HCT116 (cell line): ENCODE measurements around the gene CD19. TPM values are rescaled to one million over a fixed set of nuclear protein-coding genes. Genes with fewer than 3 reads are reported as not detected.

Experiments used
- ATAC-seq: fragments of 200-7000 bp; cut with Tn5 transposase; 2 replicates; pipeline ENCODE4 v1.9.1; 2020; ENCODE audit warnings: mild to moderate bottlenecking, moderate library complexity
- BruUV-seq: library from RNA; stranded (reverse); fragments of 400-500 nt; replicated peaks from 2 replicates; lab custom pipeline; 2021; lab: Mats Ljungman, UMichigan
- CTCF ChIA-PET: fragments of 300-600 bp; sonication (Branson Sonifier 250); formaldehyde crosslinking; loops from one replicate; lab custom pipeline; 2021; ENCODE audit warnings: antibody characterized with exemption; lab: Charles Lee
- POLR2A ChIA-PET: fragments of 300-600, 350-600 bp; sonication (Branson Sonifier 250); formaldehyde crosslinking; loops from one replicate; lab custom pipeline; 2021; ENCODE audit warnings: antibody characterized with exemption; lab: Charles Lee
- RAD21 ChIA-PET, 2 experiments: fragments of 300-600 bp; sonication (Branson Sonifier 250); formaldehyde crosslinking; loops; one replicate each; lab custom pipeline; 2023; ENCODE audit warnings: low total read pairs in 2 of 2; ENCODE audit not compliant: uncharacterized antibody in 2 of 2, unreplicated experiment in 2 of 2, low non-redundant PET in 1 of 2; lab: Charles Lee
- DNase-seq: peaks from one replicate; pipeline ENCODE4 v3.0.0-alpha.2; 2010; ENCODE audit warnings: low read depth, low spot score
- H2AFZ ChIP-seq: fragments of 200-600 bp; shearing (Covaris generic), sonication (generic); 2 replicates; pipeline ENCODE4 v1.6.1; 2017; ENCODE audit warnings: low read depth, mixed run types, mixed read lengths, antibody characterized with exemption, low read length; ENCODE audit not compliant: poor library complexity, severe bottlenecking
- H3K27ac ChIP-seq: 2 replicates; pipeline ENCODE4 v1.5.1; 2012; ENCODE audit warnings: low read depth, low read length
- H3K27me3 ChIP-seq: fragments of 200-600 bp; sonication (generic); 2 replicates; pipeline ENCODE4 v1.6.1; 2016; ENCODE audit warnings: mixed run types, low read length, mixed read lengths; ENCODE audit not compliant: insufficient read depth
- H3K36me3 ChIP-seq, 2 experiments: fragments of 200-500 bp in 1 of 2; fragments of 200-600 bp in 1 of 2; sonication (Bioruptor generic) in 1 of 2; sonication (generic) in 1 of 2; 2 replicates each; pipeline versions ENCODE4 v1.5.1 to v1.6.1; 2014 to 2016; ENCODE audit warnings: low read length in 2 of 2, inconsistent platforms in 1 of 2, mixed read lengths in 1 of 2, mixed run types in 1 of 2; ENCODE audit not compliant: insufficient read depth in 2 of 2, control insufficient read depth in 1 of 2
- H3K4me1 ChIP-seq, 2 experiments: fragments of 200-600 bp in 1 of 2; sonication (generic) in 1 of 2; 2 replicates each; pipeline versions ENCODE4 v1.5.1 to v1.6.1; 2012 to 2017; ENCODE audit warnings: low read length in 2 of 2, inconsistent platforms in 1 of 2, mild to moderate bottlenecking in 1 of 2, mixed read lengths in 1 of 2, mixed run types in 1 of 2, moderate library complexity in 1 of 2; ENCODE audit not compliant: insufficient read depth in 2 of 2, control insufficient read depth in 1 of 2
- H3K4me2 ChIP-seq: fragments of 200-600 bp; sonication (generic); 2 replicates; pipeline ENCODE4 v1.6.1; 2017; ENCODE audit warnings: mixed run types, low read length, mixed read lengths
- H3K4me3 ChIP-seq, 2 experiments: fragments of 200-600 bp in 1 of 2; sonication (generic) in 1 of 2; replicated peaks in 1 of 2; 2 replicates each; pipeline ENCODE4 v1.5.1; 2011 to 2016; ENCODE audit warnings: low read length in 2 of 2, control low read depth in 1 of 2, low read depth in 1 of 2, mild to moderate bottlenecking in 1 of 2, mixed read lengths in 1 of 2, mixed run types in 1 of 2
- H3K79me2 ChIP-seq: fragments of 200-600 bp; sonication (generic); 2 replicates; pipeline ENCODE4 v1.6.1; 2017; ENCODE audit warnings: mild to moderate bottlenecking, mixed run types, low read length, moderate library complexity, mixed read lengths; ENCODE audit not compliant: insufficient read depth
- H3K9ac ChIP-seq: fragments of 200-600 bp; sonication (generic); 2 replicates; pipeline ENCODE4 v1.6.1; 2016; ENCODE audit warnings: low read length, mixed read lengths
- H3K9me2 ChIP-seq: fragments of 200-600 bp; sonication (generic), shearing (Covaris generic); 2 replicates; pipeline ENCODE4 v1.6.1; 2017; ENCODE audit warnings: mixed run types, mild to moderate bottlenecking, moderate library complexity; ENCODE audit not compliant: insufficient read depth
- H3K9me3 ChIP-seq, 2 experiments: fragments of 200-500 bp in 1 of 2; fragments of 200-600 bp in 1 of 2; sonication (Bioruptor generic) in 1 of 2; sonication (generic) in 1 of 2; 2 replicates each; pipeline ENCODE4 v1.6.1; 2014 to 2017; ENCODE audit warnings: low read length in 2 of 2, mixed read lengths in 2 of 2, inconsistent platforms in 1 of 2, low read depth in 1 of 2, mild to moderate bottlenecking in 1 of 2, mixed run types in 1 of 2, moderate library complexity in 1 of 2; ENCODE audit not compliant: control insufficient read depth in 1 of 2, insufficient read depth in 1 of 2
- H4K20me1 ChIP-seq: fragments of 200-600 bp; sonication (generic), shearing (Covaris generic); 2 replicates; pipeline ENCODE4 v1.6.1; 2017; ENCODE audit warnings: mixed run types, mild to moderate bottlenecking, moderate library complexity; ENCODE audit not compliant: insufficient read depth
- ATF3 ChIP-seq: IDR thresholded peaks from 2 replicates; pipeline ENCODE4 v1.6.1; 2012
- CBX3 ChIP-seq: IDR thresholded peaks from 2 replicates; pipeline ENCODE4 v1.6.1; 2012; ENCODE audit warnings: low read depth
- CTCF ChIP-seq, 3 experiments: fragments of 200-600 bp in 1 of 3; sonication (generic) in 1 of 3; IDR thresholded peaks in 2 of 3; conservative IDR thresholded peaks in 1 of 3; 2 replicates each; pipeline ENCODE4 v1.5.1; 2012 to 2017; ENCODE audit warnings: low read depth in 2 of 3, low read length in 2 of 3, antibody characterized with exemption in 1 of 3, borderline replicate concordance in 1 of 3, control low read depth in 1 of 3, mild to moderate bottlenecking in 1 of 3, mixed read lengths in 1 of 3, mixed run types in 1 of 3, moderate library complexity in 1 of 3; ENCODE audit not compliant: insufficient read depth in 1 of 3
- JUND ChIP-seq: IDR thresholded peaks from 2 replicates; pipeline ENCODE4 v1.6.1; 2012
- MAX ChIP-seq: IDR thresholded peaks from 2 replicates; pipeline ENCODE4 v1.6.1; 2012
- POLR2A ChIP-seq: IDR thresholded peaks from 2 replicates; pipeline ENCODE4 v1.7.0; 2011; ENCODE audit warnings: borderline replicate concordance; ENCODE audit not compliant: insufficient read depth, insufficient read length; ENCODE audit errors: extremely low read depth
- POLR2AphosphoS5 ChIP-seq: IDR thresholded peaks from 2 replicates; pipeline ENCODE4 v1.6.1; 2011; ENCODE audit warnings: mild to moderate bottlenecking, low read depth, low read length, moderate library complexity
- REST ChIP-seq: IDR thresholded peaks from 2 replicates; pipeline ENCODE4 v1.6.1; 2012; ENCODE audit warnings: low read depth
- SIN3A ChIP-seq: IDR thresholded peaks from 2 replicates; pipeline ENCODE4 v1.6.1; 2012; ENCODE audit warnings: low read depth
- SP1 ChIP-seq: IDR thresholded peaks from 2 replicates; pipeline ENCODE4 v1.6.1; 2012; ENCODE audit warnings: low read depth
- TCF7L2 ChIP-seq: IDR thresholded peaks from 2 replicates; pipeline ENCODE4 v1.7.0; 2011; ENCODE audit warnings: borderline replicate concordance, inconsistent platforms; ENCODE audit not compliant: insufficient read depth, insufficient read length; ENCODE audit errors: extremely low read depth
- YY1 ChIP-seq: IDR thresholded peaks from 2 replicates; pipeline ENCODE4 v1.6.1; 2011; ENCODE audit warnings: low read length, low read depth, moderate library complexity, mild to moderate bottlenecking; ENCODE audit not compliant: insufficient replicate concordance; ENCODE audit errors: extremely low read depth
- ZBTB33 ChIP-seq: IDR thresholded peaks from 2 replicates; pipeline ENCODE4 v1.6.1; 2011; ENCODE audit warnings: mild to moderate bottlenecking, low read length, moderate library complexity; ENCODE audit not compliant: insufficient replicate concordance; ENCODE audit errors: extremely low read depth
- ZFX ChIP-seq: fragments of 450-650 bp; IDR thresholded peaks from 2 replicates; pipeline ENCODE4 v1.6.1; 2017
- ZNF274 ChIP-seq: fragments of 200-500 bp; sonication (Bioruptor generic); IDR thresholded peaks from 2 replicates; pipeline ENCODE4 v1.6.1; 2014; ENCODE audit warnings: mild to moderate bottlenecking, low read depth, low read length, inconsistent platforms
- intact Hi-C: fragments of 100-400 bp; cut with micrococcal nuclease; formaldehyde crosslinking; loops from 2 replicates; pipeline ENCODE4 v1.10.0; 2022
- total RNA-seq: library from RNA; stranded (reverse); gene quantifications from one replicate; pipeline ENCODE4 v1.2.1, GENCODE V29; 2021; ENCODE audit not compliant: unreplicated experiment

Gene CD19
- total RNA-seq, 1 experiment from 2014 or later, result 0.27 TPM

- peak within 1 kb of the TSS; percentile 82 for H3K9ac ChIP-seq
- TF ChIP-seq CTCF (IDR thresholded peaks at IDR 0.05 in 2 of 3, conservative IDR thresholded peaks at IDR 0.05 in 1 of 3; ENCODE audit: borderline replicate concordance in 1 of 3, insufficient read depth in 1 of 3, low read depth in 2 of 3, low read length in 2 of 3) (no peak), ZNF274 (no peak), TCF7L2 (peak; percentile 62), POLR2A (peak; percentile 49), YY1 (peak; percentile 98), ATF3 (no peak), POLR2AphosphoS5 (peak; percentile 66), ZBTB33 (peak; percentile 86), ZFX (peak; percentile 67; the same call in 1 of the 2 replicates), JUND (peak; percentile 38; the same call in 1 of the 2 replicates), REST (no peak), CBX3 (peak; percentile 91), MAX (peak; percentile 92), SP1 (peak; percentile 85), SIN3A (peak; percentile 98)
- TF ChIP-seq, all 23 proteins: peak for 11
- no peaks in the 10 kb centered on the region for H3K9me3 ChIP-seq
- peak within 1 kb of the TSS; percentile 97 for H3K4me3 ChIP-seq
- H2AFZ ChIP-seq, result no peak within 1 kb of the TSS
- no peaks in the 10 kb centered on the region for H3K36me3 ChIP-seq
- peak within 1 kb of the TSS; percentile 88 for H3K4me2 ChIP-seq
- ChIA-PET RAD21 (no interaction called here), POLR2A (no interaction called here), CTCF (interaction anchor here (0.9 to 1.3 kb wide), 3 partner anchors 24 to 128 kb away, joined by 3 to 5 read pairs (median 4); partner anchors contain the start of genes NFATC2IP and TUFM)
- H3K27me3 ChIP-seq, result no peaks in the 10 kb centered on the region
- intact Hi-C loops, result loop anchor here (10.0 kb wide), 1 partner anchor 280 kb away; no protein-coding TSS in a partner anchor
- H3K9me2 ChIP-seq, result no peaks in the 10 kb centered on the region
- ATAC-seq (peak; percentile 83), DNase-seq (peak; percentile 92)
- H3K27ac ChIP-seq, result peak within 1 kb of the TSS; percentile 34
- H3K4me1 ChIP-seq, result peaks cover 6 to 18% of the 10 kb centered on the region in 2 experiments; a peak in 3 of 4 replicates
- H4K20me1 ChIP-seq, result no peaks in the 10 kb centered on the region
- H3K79me2 ChIP-seq, result peaks cover 11% of the 10 kb centered on the region; the same call in 1 of the 2 replicates
- no TSS peak for BruUV-seq
Observed at GRCh38 chr16:28974437-28975157, 42.8 kb downstream of the CD19 start, which contains the start of gene SPNS1. Gene SPNS1 (plus strand): TSS chr16:28974778. CDS start chr16:28975152, 374 bp downstream.
